Activated CD4-positive, alpha-beta memory T cell treated with anti-CD3 and anti-CD28 coated beads, Interleukin-2, amount 10 ng/mL, durations not matched to agents 7 days and 5 days (primary cell): ENCODE data around the gene GASK1B. TPM values are rescaled to one million over a fixed set of nuclear protein-coding genes. Genes with fewer than 3 reads are reported as not detected.

Source experiments
- CTCF ChIA-PET: fragments of 350-600 bp; sonication (Branson Sonifier 250); formaldehyde crosslinking; loops from one replicate; lab custom pipeline; 2021; ENCODE audit warnings: antibody characterized with exemption, inconsistent platforms; lab: Charles Lee
- POLR2A ChIA-PET: fragments of 350-600 bp; sonication (Branson Sonifier 250); formaldehyde crosslinking; loops from one replicate; lab custom pipeline; 2021; ENCODE audit warnings: antibody characterized with exemption; lab: Charles Lee
- DNase-seq: peaks from one replicate; pipeline ENCODE4 v3.0.0-alpha.2; 2020
- H3K27ac Mint-ChIP-seq: one replicate; pipeline ENCODE4 v1.8.0; 2021; ENCODE audit warnings: mild to moderate bottlenecking, mixed read lengths
- H3K27me3 Mint-ChIP-seq: one replicate; pipeline ENCODE4 v1.8.0; 2021; ENCODE audit warnings: mixed read lengths
- H3K36me3 Mint-ChIP-seq: one replicate; pipeline ENCODE4 v1.8.0; 2021; ENCODE audit warnings: low read depth, mixed read lengths
- H3K4me1 Mint-ChIP-seq: one replicate; pipeline ENCODE4 v1.8.0; 2021; ENCODE audit warnings: mixed read lengths
- H3K4me3 Mint-ChIP-seq: one replicate; pipeline ENCODE4 v1.8.0; 2021; ENCODE audit warnings: mild to moderate bottlenecking, mixed read lengths
- H3K9me3 Mint-ChIP-seq: one replicate; pipeline ENCODE4 v1.8.0; 2021; ENCODE audit warnings: mixed read lengths
- total RNA-seq, 2 experiments: library from RNA; stranded (reverse); gene quantifications; one replicate each; pipeline ENCODE4 v1.2.3, GENCODE V29; 2021

Gene GASK1B
- total RNA-seq, 2 experiments from 2014 or later: not detected

DNA sequence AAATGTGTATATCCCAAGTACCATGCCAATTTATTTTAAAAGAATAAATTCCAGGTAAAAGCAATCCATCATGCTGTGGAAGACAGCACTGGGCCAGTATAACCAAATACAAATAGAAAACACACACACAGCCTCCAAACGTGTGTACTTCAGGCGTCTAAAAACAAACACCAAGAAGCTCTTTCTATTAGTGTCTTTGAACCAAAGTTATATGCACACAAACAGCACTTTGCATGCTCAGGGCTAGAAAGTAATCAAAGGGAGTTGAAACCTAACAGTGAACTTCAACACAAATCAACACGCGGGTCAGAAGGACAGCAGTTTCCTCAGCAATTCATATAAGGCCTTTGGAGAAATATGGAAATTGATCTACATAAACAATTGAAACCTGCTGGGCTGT is 15.4 kb downstream of the GASK1B start:
- CTCF ChIA-PET: no interaction called here
- H3K4me3 Mint-ChIP-seq: no peak overlapping the region

DNA sequence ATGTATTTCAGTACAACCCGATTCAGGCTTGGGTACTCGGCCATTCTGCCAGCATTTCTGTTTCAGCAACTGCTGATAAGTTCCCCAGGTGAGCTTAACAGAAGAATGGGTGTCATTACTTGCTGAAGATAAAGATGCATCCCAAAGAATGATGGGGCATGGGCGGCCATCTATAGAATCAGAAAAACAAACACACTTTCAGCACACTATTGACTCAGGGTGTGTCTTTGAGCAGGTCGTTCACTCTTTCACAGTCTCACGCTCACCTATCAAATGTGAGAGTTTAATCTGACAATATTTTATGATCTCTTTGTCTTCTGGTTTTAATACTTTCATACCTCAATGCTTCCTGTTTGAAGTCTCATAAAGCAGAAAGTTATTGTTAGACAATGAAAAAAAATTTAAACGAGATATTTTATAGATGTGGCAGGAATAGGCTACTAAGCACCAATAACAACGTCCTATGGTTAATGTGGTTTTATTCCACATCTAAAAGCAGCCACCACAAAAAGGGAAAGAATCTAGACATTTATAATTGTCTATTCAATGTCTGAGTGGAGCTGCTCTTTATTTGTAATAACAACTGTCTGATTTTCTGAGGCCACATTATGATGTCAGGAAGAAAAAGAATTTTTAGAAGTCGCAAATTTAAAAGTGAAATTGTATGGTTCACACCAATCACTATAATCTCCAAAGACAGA is 17.0 kb downstream of the GASK1B start:
- no peak overlapping the region for H3K4me3 Mint-ChIP-seq
- H3K9me3 Mint-ChIP-seq: peaks cover 2% of the 10 kb centered on the region
- POLR2A ChIA-PET: no interaction called here
- no peak for DNase-seq
- H3K27me3 Mint-ChIP-seq: no peaks in the 10 kb centered on the region
- CTCF ChIA-PET: no interaction called here
- H3K36me3 Mint-ChIP-seq: no peaks in the 10 kb centered on the region
- no peak overlapping the region for H3K27ac Mint-ChIP-seq
- no peaks in the 10 kb centered on the region for H3K4me1 Mint-ChIP-seq

More for the DNA sequence above, 15.4 kb downstream of the GASK1B start:
- no peaks in the 10 kb centered on the region for H3K36me3 Mint-ChIP-seq
- H3K27ac Mint-ChIP-seq: no peak overlapping the region
- POLR2A ChIA-PET: no interaction called here
- DNase-seq: no peak
- H3K9me3 Mint-ChIP-seq: no peaks in the 10 kb centered on the region
- H3K4me1 Mint-ChIP-seq: no peaks in the 10 kb centered on the region
- H3K27me3 Mint-ChIP-seq: no peaks in the 10 kb centered on the region

DNA sequence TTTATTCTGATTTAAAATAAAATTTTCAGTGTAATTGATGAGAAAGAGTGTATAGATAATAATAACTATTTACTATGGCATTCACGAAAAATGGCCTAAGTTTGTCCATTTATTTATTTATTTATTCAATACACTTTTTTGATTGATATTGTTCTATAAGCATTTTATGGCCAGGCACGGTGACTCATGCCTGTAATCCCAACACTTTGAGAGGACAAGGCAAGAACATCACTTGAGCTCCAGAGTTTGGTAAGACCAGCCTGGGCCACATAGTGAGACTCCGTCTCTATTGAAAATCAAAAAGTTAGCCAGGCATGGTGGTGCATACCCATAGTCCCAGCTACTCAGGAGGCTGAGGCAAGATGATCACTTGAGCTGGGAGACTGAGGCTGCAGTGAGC is 25.7 kb downstream of the GASK1B start:
- no peaks in the 10 kb centered on the region for H3K27me3 Mint-ChIP-seq
- H3K36me3 Mint-ChIP-seq: no peaks in the 10 kb centered on the region
- no peaks in the 10 kb centered on the region for H3K4me1 Mint-ChIP-seq
- CTCF ChIA-PET: no interaction called here
- POLR2A ChIA-PET: no interaction called here
- no peak for DNase-seq
- no peak overlapping the region for H3K4me3 Mint-ChIP-seq
- no peak overlapping the region for H3K27ac Mint-ChIP-seq
- peaks cover 3% of the 10 kb centered on the region for H3K9me3 Mint-ChIP-seq

DNA sequence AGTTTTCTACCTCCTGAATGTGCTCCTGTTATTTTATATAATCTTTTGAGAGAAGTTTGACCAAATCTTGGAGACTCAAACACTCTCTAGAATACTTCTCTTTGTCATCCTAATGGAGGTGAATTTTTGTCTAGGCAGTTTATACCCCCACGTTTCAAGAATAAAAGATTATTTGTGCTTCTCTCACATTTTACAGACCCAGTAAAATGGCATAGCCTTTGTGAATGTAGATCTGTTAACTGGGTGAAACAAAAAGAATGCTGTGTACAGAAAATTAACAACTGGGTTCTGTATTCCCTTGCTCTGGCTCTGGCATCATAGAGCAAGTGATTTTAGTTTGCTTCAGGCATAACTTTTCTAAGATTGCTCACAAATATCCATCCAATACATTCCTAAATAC is 26.1 kb downstream of the GASK1B start:
- no peak for DNase-seq
- Mint-ChIP-seq H3K27me3 (no peaks in the 10 kb centered on the region), H3K4me1 (no peaks in the 10 kb centered on the region), H3K27ac (no peak overlapping the region), H3K36me3 (no peaks in the 10 kb centered on the region), H3K9me3 (peaks cover 3% of the 10 kb centered on the region), H3K4me3 (no peak overlapping the region)
- ChIA-PET CTCF (no interaction called here), POLR2A (no interaction called here)

DNA sequence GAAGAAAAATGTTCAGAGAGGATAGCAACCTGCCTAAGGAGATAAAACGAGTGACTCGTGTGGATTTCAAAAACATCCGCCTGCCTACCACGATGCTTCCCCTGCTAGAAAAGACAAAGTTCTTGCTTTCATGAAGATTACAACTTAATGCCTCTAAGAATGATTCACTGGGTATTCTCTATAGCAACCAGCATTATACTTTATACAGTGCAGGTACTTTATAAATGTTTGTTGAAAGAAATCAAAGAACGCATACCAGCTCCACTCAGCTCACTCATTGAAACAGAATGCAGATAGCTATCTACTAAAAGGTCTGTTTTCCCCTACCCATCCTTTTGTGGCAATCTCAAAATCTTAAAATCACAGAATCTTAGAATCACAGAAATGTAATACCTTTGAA is 33.7 kb downstream of the GASK1B start:
- H3K4me3 Mint-ChIP-seq: no peak overlapping the region
- CTCF ChIA-PET: no interaction called here

DNA sequence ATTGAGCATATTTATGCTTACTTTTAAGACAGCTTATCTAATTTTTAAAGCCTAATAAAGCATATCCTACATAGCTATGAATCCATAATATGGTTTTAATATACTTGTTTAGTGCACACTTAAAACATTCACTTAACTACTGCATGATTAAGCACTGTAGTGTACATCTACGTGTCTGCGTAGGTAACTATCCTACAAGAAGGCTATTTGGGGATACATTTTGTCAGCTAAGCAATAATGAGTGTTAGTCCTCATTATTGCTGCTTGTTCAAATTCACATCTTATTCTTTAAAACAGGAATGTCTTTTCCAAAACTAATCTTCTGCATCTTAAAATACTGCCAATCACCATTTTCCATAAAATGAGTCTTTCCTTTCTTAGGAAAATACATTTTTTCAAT is 38.6 kb downstream of the GASK1B start:
- H3K4me3 Mint-ChIP-seq: no peak overlapping the region
- H3K4me1 Mint-ChIP-seq: no peaks in the 10 kb centered on the region
- no peak overlapping the region for H3K27ac Mint-ChIP-seq
- no peaks in the 10 kb centered on the region for H3K9me3 Mint-ChIP-seq
- no peak for DNase-seq
- ChIA-PET CTCF (no interaction called here), POLR2A (no interaction called here)
- no peaks in the 10 kb centered on the region for H3K27me3 Mint-ChIP-seq
- no peaks in the 10 kb centered on the region for H3K36me3 Mint-ChIP-seq

More for the DNA sequence above, 33.7 kb downstream of the GASK1B start:
- Mint-ChIP-seq H3K4me1 (no peaks in the 10 kb centered on the region), H3K36me3 (no peaks in the 10 kb centered on the region), H3K9me3 (no peaks in the 10 kb centered on the region), H3K27me3 (no peaks in the 10 kb centered on the region), H3K27ac (no peak overlapping the region)
- POLR2A ChIA-PET: no interaction called here
- DNase-seq: no peak

DNA sequence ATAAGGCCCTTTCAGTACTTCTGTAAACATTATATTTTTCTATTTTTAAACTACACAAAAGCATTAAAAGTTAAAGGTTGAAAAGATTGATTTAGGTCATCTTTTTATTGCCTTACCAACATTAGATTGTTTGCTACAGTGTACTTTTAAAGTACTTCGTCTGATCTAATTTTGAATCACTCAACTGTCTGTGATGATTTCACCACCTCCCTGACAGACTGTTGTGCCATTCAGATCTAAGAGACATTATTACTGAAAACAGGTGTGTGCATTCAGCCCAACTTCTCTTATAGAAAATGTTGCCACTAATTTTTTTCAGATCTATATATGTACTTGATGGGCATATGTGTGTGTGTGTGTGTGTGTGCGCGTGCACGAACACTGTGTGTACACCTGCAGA is 39.3 kb downstream of the GASK1B start:
- no peaks in the 10 kb centered on the region for H3K9me3 Mint-ChIP-seq
- no peak for DNase-seq
- no peaks in the 10 kb centered on the region for H3K36me3 Mint-ChIP-seq
- no peak overlapping the region for H3K27ac Mint-ChIP-seq
- no peaks in the 10 kb centered on the region for H3K4me1 Mint-ChIP-seq
- ChIA-PET CTCF (no interaction called here), POLR2A (no interaction called here)
- no peaks in the 10 kb centered on the region for H3K27me3 Mint-ChIP-seq
- H3K4me3 Mint-ChIP-seq: no peak overlapping the region

DNA sequence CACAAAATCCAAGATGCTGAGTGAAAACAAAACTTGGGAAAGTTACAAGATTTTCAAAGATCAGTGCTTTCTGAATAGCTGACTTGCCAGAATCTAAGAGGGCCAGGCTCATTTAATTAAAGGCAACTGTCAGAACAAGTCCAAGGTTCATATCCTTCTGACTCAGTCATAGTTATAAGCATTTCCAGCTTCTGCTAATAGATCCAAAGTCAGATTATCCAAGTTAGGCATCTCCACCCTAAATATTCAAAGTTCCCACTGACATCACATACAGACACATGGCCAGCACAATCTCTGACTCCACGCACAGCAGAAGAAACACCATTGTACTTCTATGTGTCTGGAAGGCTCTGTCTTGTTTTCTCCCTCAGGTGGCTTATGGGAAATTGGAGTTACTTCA is 41.8 kb downstream of the GASK1B start:
- no peaks in the 10 kb centered on the region for H3K27me3 Mint-ChIP-seq
- H3K36me3 Mint-ChIP-seq: no peaks in the 10 kb centered on the region
- CTCF ChIA-PET: no interaction called here
- POLR2A ChIA-PET: no interaction called here
- no peaks in the 10 kb centered on the region for H3K9me3 Mint-ChIP-seq
- no peak overlapping the region for H3K4me3 Mint-ChIP-seq
- H3K4me1 Mint-ChIP-seq: no peaks in the 10 kb centered on the region
- H3K27ac Mint-ChIP-seq: no peak overlapping the region
- DNase-seq: no peak

DNA sequence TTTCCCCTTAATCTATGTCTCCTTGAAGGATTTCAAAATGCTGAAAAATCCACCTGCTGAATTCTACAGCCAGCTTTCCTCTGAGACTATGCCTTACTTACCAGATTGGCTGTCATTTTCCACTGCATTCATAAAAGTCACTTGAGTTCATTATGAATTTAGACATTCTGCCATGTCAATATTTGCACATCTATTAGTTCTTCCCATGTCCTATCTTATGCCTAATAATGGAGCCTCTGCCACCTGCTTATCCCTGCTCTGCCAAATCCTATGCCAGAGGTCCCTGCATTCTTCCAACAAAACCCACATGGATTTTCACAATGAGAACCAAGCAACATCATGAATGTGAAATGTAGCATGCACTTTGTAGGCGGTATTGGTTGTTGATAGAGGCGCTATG is 42.6 kb downstream of the GASK1B start:
- no peaks in the 10 kb centered on the region for H3K4me1 Mint-ChIP-seq
- H3K27me3 Mint-ChIP-seq: no peaks in the 10 kb centered on the region
- DNase-seq: no peak
- H3K9me3 Mint-ChIP-seq: no peaks in the 10 kb centered on the region
- POLR2A ChIA-PET: no interaction called here
- H3K27ac Mint-ChIP-seq: no peak overlapping the region
- H3K4me3 Mint-ChIP-seq: no peak overlapping the region
- no peaks in the 10 kb centered on the region for H3K36me3 Mint-ChIP-seq
- CTCF ChIA-PET: no interaction called here

DNA sequence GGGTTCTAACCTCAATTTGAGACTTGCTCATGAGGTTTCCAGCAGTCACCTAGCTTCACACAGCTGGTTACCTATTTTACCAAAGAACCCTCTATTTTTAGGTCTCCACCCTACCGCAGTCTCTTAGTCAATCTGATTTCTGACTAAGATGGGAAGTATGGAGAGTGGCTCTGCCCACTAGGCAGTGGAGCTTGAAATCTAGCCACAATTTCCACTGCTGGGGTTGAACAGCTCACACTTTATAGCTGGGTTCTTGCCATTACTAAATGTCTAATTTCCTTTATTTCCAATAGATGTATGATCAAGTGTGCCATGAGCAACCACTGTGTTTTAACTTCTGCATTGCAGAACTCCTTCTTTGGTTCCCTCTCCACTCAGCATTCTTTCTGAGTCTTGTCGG is 43.1 kb downstream of the GASK1B start:
- ChIA-PET CTCF (no interaction called here), POLR2A (no interaction called here)
- Mint-ChIP-seq H3K27me3 (no peaks in the 10 kb centered on the region), H3K4me1 (no peaks in the 10 kb centered on the region), H3K4me3 (no peak overlapping the region), H3K9me3 (no peaks in the 10 kb centered on the region), H3K27ac (no peak overlapping the region), H3K36me3 (no peaks in the 10 kb centered on the region)
- no peak for DNase-seq

DNA sequence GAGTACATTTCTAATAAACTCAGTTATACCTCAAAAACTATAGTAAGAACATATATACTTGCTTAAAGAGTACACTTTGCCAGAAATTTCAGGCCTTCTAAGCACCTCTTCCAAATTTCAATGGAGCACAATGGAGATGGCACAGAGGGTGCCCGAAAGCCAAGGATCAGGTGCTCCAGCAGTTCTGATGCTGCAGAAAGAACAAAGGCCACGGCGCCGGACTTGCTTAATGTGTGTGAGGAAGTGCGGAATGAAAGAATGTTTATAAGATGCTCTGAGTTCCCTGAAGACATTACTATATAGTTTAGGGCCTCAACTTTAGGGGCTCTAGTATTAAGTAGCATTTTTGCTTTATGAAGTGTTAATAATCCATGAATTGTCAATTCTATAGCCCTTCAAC is 44.3 kb downstream of the GASK1B start:
- no peaks in the 10 kb centered on the region for H3K9me3 Mint-ChIP-seq

DNA sequence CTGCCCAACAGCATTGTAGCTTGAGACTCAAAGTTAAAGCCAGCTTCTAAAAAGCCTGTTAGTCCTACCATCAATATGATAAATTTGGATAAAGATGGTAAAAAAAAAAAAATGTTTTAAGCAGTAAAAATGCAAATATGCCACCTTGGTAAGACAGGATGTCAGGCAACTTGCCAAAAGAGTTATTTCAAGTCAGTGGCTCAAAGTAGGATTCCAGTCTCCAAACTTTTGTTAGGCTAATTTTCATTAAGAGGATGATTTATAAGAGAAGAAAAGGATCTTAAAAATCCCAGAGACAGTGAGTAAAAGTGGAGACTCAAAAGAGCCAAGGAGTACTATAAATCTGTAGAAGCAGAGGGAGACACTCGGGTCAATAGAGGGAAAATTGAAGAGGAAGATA is 47.5 kb downstream of the GASK1B start:
- Mint-ChIP-seq H3K4me1 (no peaks in the 10 kb centered on the region), H3K27me3 (no peaks in the 10 kb centered on the region), H3K4me3 (no peak overlapping the region), H3K27ac (no peak overlapping the region), H3K36me3 (no peaks in the 10 kb centered on the region), H3K9me3 (no peaks in the 10 kb centered on the region)
- no peak for DNase-seq
- POLR2A ChIA-PET: no interaction called here
- CTCF ChIA-PET: no interaction called here

More for the DNA sequence above, 44.3 kb downstream of the GASK1B start:
- Mint-ChIP-seq H3K27me3 (no peaks in the 10 kb centered on the region), H3K4me3 (no peak overlapping the region), H3K27ac (no peak overlapping the region), H3K36me3 (no peaks in the 10 kb centered on the region), H3K4me1 (no peaks in the 10 kb centered on the region)
- CTCF ChIA-PET: no interaction called here
- POLR2A ChIA-PET: no interaction called here
- DNase-seq: no peak
